ENCODE results near the gene MIB2. TPM values are rescaled to one million over a fixed set of nuclear protein-coding genes. Genes with fewer than 3 reads are reported as not detected.

The MIB2 gene
- polyA plus RNA-seq, 3 donors from 2014 or later: 44.0 to 89.0 (median 86.7) TPM

- Mint-ChIP-seq H3K36me3 (peaks cover 0 to 4% (median 0%) of the 10 kb centered on the region in 3 donors), H3K27ac (peak overlapping the region; percentile 86 to 95 (median 90)), H3K4me3 (peak overlapping the region; percentile 89 to 93 (median 93)), H3K4me1 (peaks cover 30 to 32% of the 10 kb centered on the region in 2 donors), H3K27me3 (ENCODE audit: low read depth in 3 of 3) (peaks cover 13 to 26% (median 18%) of the 10 kb centered on the region in 3 donors), H3K9me3 (no peaks in the 10 kb centered on the region)
- peak in 2 of 3 donors; percentile 24 to 31 for DNase-seq
These were observed 921 bp upstream of the MIB2 start for GRCh38 chr1:1614204-1614953.

- peaks cover 0 to 4% (median 0%) of the 10 kb centered on the region in 3 donors for H3K36me3 Mint-ChIP-seq
These were observed 395 bp upstream of the MIB2 start for GRCh38 chr1:1614954-1615255.

DNA sequence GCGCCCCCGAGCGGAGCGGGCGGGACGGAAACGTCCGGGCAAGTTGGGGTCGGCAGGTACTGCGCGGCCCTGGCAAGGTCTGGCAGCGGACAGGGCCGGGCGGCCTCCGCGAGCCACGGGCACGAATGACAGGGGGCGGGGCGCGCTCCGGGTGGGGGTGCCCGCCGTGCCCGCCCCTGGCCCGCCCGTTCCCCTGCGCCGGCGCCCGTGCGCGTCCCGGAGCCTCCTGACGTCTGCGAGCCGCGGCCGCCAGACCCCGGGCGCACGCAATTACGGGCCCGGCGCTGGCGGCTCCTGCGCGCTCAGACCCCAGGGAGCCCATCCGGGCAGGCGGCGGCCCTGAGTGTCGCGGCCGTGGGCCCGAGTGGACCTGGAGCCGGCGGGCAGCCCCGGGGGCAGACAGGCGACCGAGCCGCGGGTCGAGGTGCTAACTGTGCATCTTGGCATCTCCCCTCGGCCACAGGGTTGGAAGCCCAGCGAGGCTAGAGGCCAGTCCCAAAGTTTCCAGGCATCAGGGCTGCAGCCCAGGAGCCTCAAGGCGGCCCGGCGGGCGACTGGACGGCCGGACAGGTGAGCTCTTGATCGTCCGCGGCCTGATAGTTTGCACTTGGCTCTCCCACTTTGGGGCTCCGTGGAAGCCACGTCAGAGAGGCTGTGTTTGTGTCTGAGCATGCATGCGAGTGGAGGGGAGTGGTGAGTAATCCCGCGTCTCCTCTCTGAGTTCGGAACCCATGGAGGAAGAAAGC lies 918 bp downstream of the MIB2 start:
- peak overlapping the region; percentile 71 to 82 (median 80) for H3K4me3 Mint-ChIP-seq
- H3K27me3 Mint-ChIP-seq (ENCODE audit: low read depth in 3 of 3): peaks cover 13 to 31% (median 18%) of the 10 kb centered on the region in 3 donors
- no peaks in the 10 kb centered on the region for H3K9me3 Mint-ChIP-seq
- H3K36me3 Mint-ChIP-seq: peaks cover 0 to 4% (median 0%) of the 10 kb centered on the region in 3 donors
- H3K4me1 Mint-ChIP-seq: peaks cover 30 to 36% of the 10 kb centered on the region in 2 donors
- DNase-seq: peak; percentile 48 to 60 (median 58)
- peak overlapping the region in 3 of 6 donors; percentile 71 to 88 (median 81) for H3K27ac Mint-ChIP-seq

More at GRCh38 chr1:1614954-1615255, 395 bp upstream of the MIB2 start:
- no peak for DNase-seq
- peak overlapping the region; percentile 86 to 95 (median 90) for H3K27ac Mint-ChIP-seq
- H3K4me1 Mint-ChIP-seq: peaks cover 30 to 32% of the 10 kb centered on the region in 2 donors
- H3K4me3 Mint-ChIP-seq: peak overlapping the region; percentile 89 to 93 (median 93)
- H3K27me3 Mint-ChIP-seq (ENCODE audit: low read depth in 3 of 3): peaks cover 13 to 26% (median 18%) of the 10 kb centered on the region in 3 donors
- no peaks in the 10 kb centered on the region for H3K9me3 Mint-ChIP-seq

DNA sequence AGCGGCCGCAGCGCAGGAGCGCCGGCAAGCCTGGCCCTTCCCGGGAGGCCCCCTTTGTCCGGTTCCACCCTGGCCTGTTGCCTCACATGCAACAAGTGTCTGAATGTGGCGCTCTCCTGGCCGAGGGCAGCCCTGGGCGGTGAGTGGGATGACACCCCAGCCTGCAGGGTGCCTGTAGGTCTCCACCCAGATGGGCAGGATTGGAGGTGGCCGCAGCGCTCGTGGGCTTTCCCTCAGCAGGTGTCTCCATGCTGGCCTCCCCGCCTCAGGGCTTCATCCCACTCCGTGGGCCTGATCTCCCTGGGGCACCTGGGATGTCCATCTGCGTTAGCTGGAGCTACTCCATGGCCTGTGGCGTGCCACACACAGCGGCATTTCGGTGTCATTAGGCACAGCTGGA lies 1.5 kb downstream of the MIB2 start:
- Mint-ChIP-seq H3K9me3 (no peaks in the 10 kb centered on the region), H3K27ac (peak overlapping the region in 5 of 6 donors; percentile 61 to 81 (median 71)), H3K4me1 (peaks cover 30 to 36% of the 10 kb centered on the region in 2 donors), H3K27me3 (ENCODE audit: low read depth in 3 of 3) (peaks cover 13 to 31% (median 18%) of the 10 kb centered on the region in 3 donors), H3K4me3 (peak overlapping the region; percentile 71 to 82 (median 80)), H3K36me3 (peaks cover 0 to 4% (median 0%) of the 10 kb centered on the region in 3 donors)
- no peak for DNase-seq

DNA sequence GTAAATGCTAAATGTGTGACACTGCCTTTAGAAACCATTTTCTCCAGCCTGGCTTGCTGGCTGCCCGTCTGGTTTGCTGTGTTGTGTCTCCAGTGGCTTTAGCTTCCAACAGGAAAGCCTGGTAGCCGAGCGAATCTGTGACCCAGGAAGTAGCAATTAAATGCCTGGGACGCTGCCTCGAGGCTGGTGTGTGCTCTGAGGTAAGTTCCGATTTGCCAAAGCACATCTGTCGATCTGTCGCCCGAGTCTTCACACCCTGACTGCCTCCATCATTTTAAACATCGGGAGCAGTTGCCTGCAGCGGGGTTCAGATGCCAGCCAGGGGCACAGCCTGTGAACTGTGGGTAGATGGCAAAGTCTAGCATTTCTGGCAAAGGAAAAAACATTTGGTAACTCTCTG lies 2.2 kb downstream of the MIB2 start:
- Mint-ChIP-seq H3K27ac (peak overlapping the region in 5 of 6 donors; percentile 26 to 81 (median 71)), H3K27me3 (ENCODE audit: low read depth in 3 of 3) (peaks cover 13 to 34% (median 18%) of the 10 kb centered on the region in 3 donors), H3K36me3 (no peaks in the 10 kb centered on the region), H3K4me3 (peak overlapping the region; percentile 71 to 82 (median 80)), H3K4me1 (peaks cover 25 to 35% of the 10 kb centered on the region in 2 donors), H3K9me3 (no peaks in the 10 kb centered on the region)
- DNase-seq: no peak

- no peaks in the 10 kb centered on the region for H3K9me3 Mint-ChIP-seq
- H3K36me3 Mint-ChIP-seq: no peaks in the 10 kb centered on the region
- H3K27ac Mint-ChIP-seq: peak overlapping the region in 2 of 6 donors; percentile 71 to 76
- H3K4me1 Mint-ChIP-seq: peaks cover 25 to 39% of the 10 kb centered on the region in 2 donors
- H3K4me3 Mint-ChIP-seq: peak overlapping the region in 2 of 5 donors; percentile 79 to 82
- DNase-seq: no peak
- peaks cover 13 to 35% (median 18%) of the 10 kb centered on the region in 3 donors for H3K27me3 Mint-ChIP-seq (ENCODE audit: low read depth in 3 of 3)
These were observed 2.6 kb downstream of the MIB2 start for GRCh38 chr1:1617925-1618324.

- H3K36me3 Mint-ChIP-seq: no peaks in the 10 kb centered on the region
- no peak for DNase-seq
- H3K9me3 Mint-ChIP-seq: no peaks in the 10 kb centered on the region
- no peak overlapping the region for H3K27ac Mint-ChIP-seq
- H3K4me1 Mint-ChIP-seq: peaks cover 23 to 38% of the 10 kb centered on the region in 2 donors
- H3K4me3 Mint-ChIP-seq: peak overlapping the region in 1 of 5 donors; percentile 36
- peaks cover 13 to 35% (median 17%) of the 10 kb centered on the region in 3 donors for H3K27me3 Mint-ChIP-seq (ENCODE audit: low read depth in 3 of 3)
These were observed 3.2 kb downstream of the MIB2 start for GRCh38 chr1:1618396-1619068.

DNA sequence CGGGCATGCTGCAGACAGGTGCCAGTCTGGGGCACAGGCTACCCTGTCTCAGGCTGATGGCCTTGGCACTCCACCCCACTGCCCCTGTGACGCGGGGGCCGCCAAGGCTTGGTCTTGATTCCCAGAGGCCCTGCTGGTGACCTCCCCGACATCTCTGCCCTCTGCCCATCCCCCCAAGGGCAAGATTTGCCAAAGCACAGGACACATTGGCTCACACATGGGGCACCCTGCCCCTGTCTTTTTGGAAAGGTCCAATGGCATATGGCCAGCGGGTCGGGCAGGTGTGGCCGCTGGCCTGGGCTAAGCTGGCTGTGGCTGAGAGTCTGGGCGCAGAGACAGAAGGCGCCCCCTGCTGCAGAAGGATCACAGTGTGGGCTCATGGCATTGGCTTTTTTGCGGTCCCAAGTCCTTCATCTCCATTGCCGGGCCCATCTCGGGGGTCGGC lies 4.6 kb downstream of the MIB2 start:
- Mint-ChIP-seq H3K36me3 (no peaks in the 10 kb centered on the region), H3K27me3 (ENCODE audit: low read depth in 3 of 3) (peaks cover 10 to 28% (median 12%) of the 10 kb centered on the region in 3 donors), H3K4me3 (no peak overlapping the region), H3K9me3 (no peaks in the 10 kb centered on the region), H3K4me1 (peaks cover 9 to 26% of the 10 kb centered on the region in 2 donors), H3K27ac (no peak overlapping the region)
- no peak for DNase-seq

DNA sequence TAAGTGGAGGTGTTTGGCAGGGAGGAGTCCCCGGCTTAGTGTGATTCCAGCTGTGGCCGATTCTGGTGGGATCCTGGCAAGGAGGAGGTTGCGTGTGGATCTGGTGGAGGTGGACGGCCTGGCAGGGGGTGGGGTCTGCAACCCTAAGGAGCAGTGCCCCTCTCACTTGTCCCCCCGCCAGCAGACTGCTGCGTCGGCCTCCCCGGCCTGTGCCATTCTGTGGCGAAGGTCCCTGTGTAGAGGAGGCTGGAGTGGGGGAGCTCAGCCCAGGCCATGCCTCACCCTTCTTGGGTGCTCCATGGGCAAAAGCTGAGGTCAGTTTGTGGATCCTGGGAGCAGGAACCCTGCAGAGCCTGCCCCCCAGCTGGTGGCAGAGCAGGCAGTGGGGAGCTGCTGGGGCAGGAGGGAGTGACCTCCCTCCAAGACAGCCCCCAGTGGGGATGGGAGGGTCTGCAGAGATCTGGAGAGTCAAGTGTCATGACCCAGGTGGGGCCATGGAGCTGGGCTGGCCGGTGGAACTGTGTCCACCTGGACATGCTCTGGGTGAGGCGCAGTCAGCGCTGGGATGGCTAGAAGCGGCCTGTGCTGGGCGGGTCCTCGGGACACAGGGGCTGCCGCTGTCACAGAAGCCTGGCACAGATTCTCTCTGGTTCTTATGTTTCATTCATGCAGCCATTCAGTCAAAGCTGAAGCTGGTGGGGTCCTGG lies 5.3 kb downstream of the MIB2 start:
- H3K27me3 Mint-ChIP-seq (ENCODE audit: low read depth in 3 of 3): peaks cover 7 to 23% (median 9%) of the 10 kb centered on the region in 3 donors
- peaks cover 7 to 25% of the 10 kb centered on the region in 2 donors for H3K4me1 Mint-ChIP-seq
- no peak for DNase-seq
- no peaks in the 10 kb centered on the region for H3K36me3 Mint-ChIP-seq
- H3K9me3 Mint-ChIP-seq: no peaks in the 10 kb centered on the region
- H3K27ac Mint-ChIP-seq: no peak overlapping the region
- peak overlapping the region in 1 of 5 donors; percentile 3 for H3K4me3 Mint-ChIP-seq

- Mint-ChIP-seq H3K4me1 (peaks cover 7 to 30% of the 10 kb centered on the region in 2 donors), H3K36me3 (no peaks in the 10 kb centered on the region), H3K27ac (no peak overlapping the region), H3K27me3 (ENCODE audit: low read depth in 3 of 3) (peaks cover 8 to 19% (median 9%) of the 10 kb centered on the region in 3 donors), H3K4me3 (no peak overlapping the region), H3K9me3 (no peaks in the 10 kb centered on the region)
- DNase-seq: no peak
These were observed 6.1 kb downstream of the MIB2 start for GRCh38 chr1:1621173-1622009.

DNA sequence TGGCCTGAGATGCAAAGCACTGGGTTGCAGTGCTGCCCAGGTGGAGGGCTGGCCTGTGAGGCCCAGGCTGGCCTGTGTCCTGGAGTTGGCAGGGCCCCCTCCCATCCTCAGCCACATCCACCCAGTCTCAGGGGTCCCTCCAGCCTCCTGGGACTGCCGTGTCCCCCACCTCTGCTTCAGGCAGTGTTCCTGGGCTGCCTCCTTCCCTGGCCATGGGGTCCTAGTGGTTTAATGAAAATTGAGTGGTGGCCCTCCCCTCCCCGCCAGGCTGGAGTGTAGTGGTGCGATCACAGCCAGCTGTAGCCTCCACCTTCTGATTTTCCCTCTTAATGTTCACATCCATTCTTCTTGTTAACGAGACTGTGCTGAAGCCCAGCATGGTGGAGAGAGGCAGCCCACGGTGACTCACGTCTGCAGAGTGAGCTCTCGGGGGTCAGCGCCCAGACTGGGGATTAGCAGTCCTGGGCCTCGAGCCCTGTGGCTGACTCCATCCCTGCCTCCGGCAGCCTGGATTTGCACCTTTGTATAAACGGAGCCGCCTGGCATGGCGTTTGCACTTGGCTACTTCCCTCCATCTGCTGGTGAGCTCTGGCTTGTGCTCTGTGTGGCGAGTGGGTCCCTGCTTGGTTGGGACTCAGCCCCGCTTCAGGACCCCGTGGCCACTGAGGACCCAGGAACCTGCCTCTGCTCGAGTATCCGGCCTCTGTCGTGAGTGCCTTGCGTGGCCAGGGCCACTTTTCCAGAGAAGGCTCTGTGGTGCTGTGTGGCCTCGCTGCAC lies 6.9 kb downstream of the MIB2 start:
- H3K27ac Mint-ChIP-seq: peak overlapping the region in 2 of 6 donors; percentile 57 to 63
- H3K4me1 Mint-ChIP-seq: peaks cover 4 to 27% of the 10 kb centered on the region in 2 donors
- H3K36me3 Mint-ChIP-seq: no peaks in the 10 kb centered on the region
- no peaks in the 10 kb centered on the region for H3K9me3 Mint-ChIP-seq
- H3K27me3 Mint-ChIP-seq (ENCODE audit: low read depth in 3 of 3): peaks cover 3 to 14% (median 6%) of the 10 kb centered on the region in 3 donors
- DNase-seq: no peak
- H3K4me3 Mint-ChIP-seq: no peak overlapping the region

- DNase-seq: no peak
- Mint-ChIP-seq H3K4me3 (peak overlapping the region in 1 of 5 donors; percentile 27), H3K9me3 (no peaks in the 10 kb centered on the region), H3K27ac (peak overlapping the region in 5 of 6 donors; percentile 32 to 67 (median 62)), H3K4me1 (peaks cover 0 to 22% of the 10 kb centered on the region in 2 donors), H3K27me3 (ENCODE audit: low read depth in 3 of 3) (peaks cover under 1 to 11% (median 2%) of the 10 kb centered on the region in 3 donors), H3K36me3 (no peaks in the 10 kb centered on the region)
These were observed 7.4 kb downstream of the MIB2 start for GRCh38 chr1:1622788-1623094.

All from immature natural killer cell (primary cell).